PC-3 (cell line): Measurements from ENCODE around the gene CAND2. TPM values are rescaled to one million over a fixed set of nuclear protein-coding genes. Genes with fewer than 3 reads are reported as not detected.
A peak's percentile ranks its signal among the peaks of the same experiment; 100 is the strongest.

ENCODE experiments used
- ATAC-seq: fragments of 200-7000 bp; cut with Tn5 transposase; 2 replicates; pipeline ENCODE4 v1.9.1; 2020; ENCODE audit warnings: mild to moderate bottlenecking, moderate library complexity
- BruUV-seq: library from RNA; stranded (reverse); fragments of 400-500 nt; replicated peaks from 2 replicates; lab custom pipeline; 2021; lab: Mats Ljungman, UMichigan
- CTCF ChIA-PET: fragments of 300-600 bp; sonication (Branson Sonifier 250); formaldehyde crosslinking; loops from one replicate; lab custom pipeline; 2022; ENCODE audit warnings: antibody characterized with exemption; lab: Charles Lee
- POLR2A ChIA-PET: fragments of 300-600 bp; sonication (Branson Sonifier 250); formaldehyde crosslinking; loops from one replicate; lab custom pipeline; 2022; ENCODE audit warnings: antibody characterized with exemption; ENCODE audit not compliant: unreplicated experiment; lab: Charles Lee
- DNase-seq: peaks from one replicate; pipeline ENCODE4 v3.0.0-alpha.2; 2015
- H2AFZ ChIP-seq: fragments of 300-600 bp; sonication (generic); 2 replicates; pipeline ENCODE4 v1.6.0; 2016; ENCODE audit warnings: antibody characterized with exemption, low read length
- H3F3A ChIP-seq: fragments of 300-600 bp; sonication (generic); one replicate; pipeline ENCODE4 v1.6.0; 2017; ENCODE audit warnings: antibody characterized with exemption, low read length, control low read depth, mild to moderate bottlenecking; ENCODE audit not compliant: unreplicated experiment
- H3K27ac ChIP-seq: fragments of 300-600 bp; sonication (generic); 2 replicates; pipeline ENCODE4 v1.5.1; 2016; ENCODE audit warnings: mild to moderate bottlenecking, low read length
- H3K27me3 ChIP-seq: fragments of 300-600 bp; sonication (generic); 2 replicates; pipeline ENCODE4 v1.6.1; 2016; ENCODE audit warnings: low read length, mixed read lengths
- H3K36me3 ChIP-seq: fragments of 300-600 bp; sonication (generic); 2 replicates; pipeline ENCODE4 v1.6.1; 2016; ENCODE audit warnings: low read depth, mixed run types, low read length, mixed read lengths
- H3K4me1 ChIP-seq: fragments of 300-600 bp; sonication (generic); 2 replicates; pipeline ENCODE4 v1.5.1; 2016; ENCODE audit warnings: low read length; ENCODE audit not compliant: insufficient read depth
- H3K4me2 ChIP-seq: fragments of 300-600 bp; sonication (generic); 2 replicates; pipeline ENCODE4 v1.6.0; 2016; ENCODE audit warnings: low read length
- H3K4me3 ChIP-seq: fragments of 300-600 bp; sonication (generic); 2 replicates; pipeline ENCODE4 v1.5.1; 2016; ENCODE audit warnings: mild to moderate bottlenecking, low read length, mixed read lengths
- H3K79me2 ChIP-seq: fragments of 300-600 bp; sonication (generic); 2 replicates; pipeline ENCODE4 v1.6.1; 2017; ENCODE audit warnings: low read length, mixed read lengths
- H3K9ac ChIP-seq: fragments of 300-600 bp; sonication (generic); 2 replicates; pipeline ENCODE4 v1.6.0; 2016; ENCODE audit warnings: mild to moderate bottlenecking, low read length
- H3K9me2 ChIP-seq: fragments of 300-600 bp; sonication (generic); replicated peaks from 2 replicates; pipeline ENCODE4 v1.6.1; 2016; ENCODE audit warnings: mixed run types, low read length, mixed read lengths
- H3K9me3 ChIP-seq: fragments of 300-600 bp; sonication (generic); 2 replicates; pipeline ENCODE4 v1.6.1; 2016; ENCODE audit warnings: low read length, mixed read lengths
- H4K20me1 ChIP-seq: fragments of 300-600 bp; sonication (generic); 2 replicates; pipeline ENCODE4 v1.6.1; 2016; ENCODE audit warnings: low read length, mixed read lengths
- EZH2 ChIP-seq: fragments of 300-600 bp; sonication (generic); IDR thresholded peaks from one replicate; pipeline ENCODE4 v1.6.1; 2017; ENCODE audit warnings: antibody characterized with exemption, mild to moderate bottlenecking, low read length; ENCODE audit not compliant: unreplicated experiment
- EZH2phosphoT487 ChIP-seq: fragments of 300-600 bp; sonication (generic); IDR thresholded peaks from 2 replicates; pipeline ENCODE4 v1.6.1; 2018; ENCODE audit warnings: mild to moderate bottlenecking, antibody characterized with exemption, low read length, borderline replicate concordance
- intact Hi-C: fragments of 100-400 bp; cut with micrococcal nuclease; formaldehyde crosslinking; loops from 2 replicates; pipeline ENCODE4 v1.9.0; 2023
- total RNA-seq: library from RNA; depleted of rRNA; stranded (reverse); fragments of >200 nt; gene quantifications from 2 replicates; pipeline ENCODE4 v1.2.3, GENCODE V29; 2014
- TF ChIP-seq, protein P1 (sequence below): fragments of 300-600 bp; sonication (generic); conservative IDR thresholded peaks from 2 replicates; pipeline ENCODE4 v1.5.1; 2017; ENCODE audit warnings: antibody characterized with exemption, low read depth, mild to moderate bottlenecking, low read length

The CAND2 gene
- total RNA-seq, 1 experiment from 2014 or later: 4.8 TPM

DNA sequence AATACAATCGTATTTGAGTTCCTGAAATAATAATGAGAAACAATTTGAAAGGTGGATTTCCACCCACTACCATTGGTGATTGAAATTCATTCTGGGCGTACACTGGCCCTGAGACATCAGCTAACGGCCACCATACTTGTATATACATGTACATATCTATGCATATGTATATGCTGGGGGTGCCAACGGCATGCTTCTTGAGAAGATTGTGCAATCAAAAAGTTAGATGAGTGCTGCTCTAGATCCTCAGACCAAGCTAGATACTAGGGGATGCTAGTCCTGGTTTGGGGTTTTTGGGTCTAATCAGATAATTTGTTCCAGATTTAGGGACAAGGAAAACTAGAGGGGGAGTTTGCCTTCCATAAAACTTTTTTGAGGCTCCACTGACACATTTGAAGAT, 40.3 kb upstream of the CAND2 start:
- Histone ChIP-seq H3K4me1 (peaks cover 64% of the 10 kb centered on the region), H3K79me2 (peaks cover 22% of the 10 kb centered on the region), H3K9me2 (no peaks in the 10 kb centered on the region), H3K4me3 (no peak overlapping the region), H3K27ac (no peak overlapping the region), H3K27me3 (no peaks in the 10 kb centered on the region), H3K9me3 (no peaks in the 10 kb centered on the region), H4K20me1 (no peaks in the 10 kb centered on the region), H3K36me3 (no peaks in the 10 kb centered on the region), H3F3A (no peaks in the 10 kb centered on the region), H3K9ac (no peak overlapping the region), H3K4me2 (no peak overlapping the region), H2AFZ (no peak overlapping the region)
- ATAC-seq: no peak
- CTCF ChIA-PET: no interaction called here
- intact Hi-C loops: no loop called here
- POLR2A ChIA-PET: no interaction called here
- no peak for DNase-seq
- no TSS peak for BruUV-seq
- TF ChIP-seq, protein P1, sequence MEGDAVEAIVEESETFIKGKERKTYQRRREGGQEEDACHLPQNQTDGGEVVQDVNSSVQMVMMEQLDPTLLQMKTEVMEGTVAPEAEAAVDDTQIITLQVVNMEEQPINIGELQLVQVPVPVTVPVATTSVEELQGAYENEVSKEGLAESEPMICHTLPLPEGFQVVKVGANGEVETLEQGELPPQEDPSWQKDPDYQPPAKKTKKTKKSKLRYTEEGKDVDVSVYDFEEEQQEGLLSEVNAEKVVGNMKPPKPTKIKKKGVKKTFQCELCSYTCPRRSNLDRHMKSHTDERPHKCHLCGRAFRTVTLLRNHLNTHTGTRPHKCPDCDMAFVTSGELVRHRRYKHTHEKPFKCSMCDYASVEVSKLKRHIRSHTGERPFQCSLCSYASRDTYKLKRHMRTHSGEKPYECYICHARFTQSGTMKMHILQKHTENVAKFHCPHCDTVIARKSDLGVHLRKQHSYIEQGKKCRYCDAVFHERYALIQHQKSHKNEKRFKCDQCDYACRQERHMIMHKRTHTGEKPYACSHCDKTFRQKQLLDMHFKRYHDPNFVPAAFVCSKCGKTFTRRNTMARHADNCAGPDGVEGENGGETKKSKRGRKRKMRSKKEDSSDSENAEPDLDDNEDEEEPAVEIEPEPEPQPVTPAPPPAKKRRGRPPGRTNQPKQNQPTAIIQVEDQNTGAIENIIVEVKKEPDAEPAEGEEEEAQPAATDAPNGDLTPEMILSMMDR: no peak
- TF ChIP-seq EZH2phosphoT487 (no peak), EZH2 (no peak)

DNA sequence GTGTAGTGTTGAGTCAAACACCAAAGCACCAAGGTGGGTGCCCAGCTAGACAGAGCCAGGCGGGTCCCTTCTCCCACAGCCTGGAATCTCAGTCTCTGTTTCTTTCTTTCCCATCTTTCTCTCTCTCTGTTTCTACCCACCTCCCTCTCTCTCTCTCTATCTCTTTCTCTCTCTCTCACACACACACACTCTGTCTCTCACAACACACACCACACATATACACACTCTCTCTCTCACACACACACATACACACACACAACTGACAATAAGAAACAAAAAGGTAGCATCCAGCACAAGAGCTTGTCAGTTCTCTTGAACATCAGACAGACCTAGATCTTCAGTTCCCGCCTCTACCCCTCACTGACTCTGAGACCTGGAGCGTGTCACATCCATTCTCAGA, 39.8 kb upstream of the CAND2 start:
- H3K36me3 ChIP-seq: no peaks in the 10 kb centered on the region
- ChIA-PET POLR2A (no interaction called here), CTCF (no interaction called here)
- no peaks in the 10 kb centered on the region for H4K20me1 ChIP-seq
- DNase-seq (no peak), ATAC-seq (no peak)
- no peak overlapping the region for H3K4me3 ChIP-seq
- TF ChIP-seq, protein P1: no peak
- TF ChIP-seq EZH2 (no peak), EZH2phosphoT487 (no peak)
- no peaks in the 10 kb centered on the region for H3K9me3 ChIP-seq
- no peak overlapping the region for H3K9ac ChIP-seq
- intact Hi-C loops: no loop called here
- no TSS peak for BruUV-seq
- no peaks in the 10 kb centered on the region for H3F3A ChIP-seq
- H3K4me1 ChIP-seq: peaks cover 59% of the 10 kb centered on the region
- no peak overlapping the region for H3K4me2 ChIP-seq
- H2AFZ ChIP-seq: no peak overlapping the region
- H3K9me2 ChIP-seq: no peaks in the 10 kb centered on the region
- no peak overlapping the region for H3K27ac ChIP-seq
- peaks cover 22% of the 10 kb centered on the region for H3K79me2 ChIP-seq
- H3K27me3 ChIP-seq: no peaks in the 10 kb centered on the region

DNA sequence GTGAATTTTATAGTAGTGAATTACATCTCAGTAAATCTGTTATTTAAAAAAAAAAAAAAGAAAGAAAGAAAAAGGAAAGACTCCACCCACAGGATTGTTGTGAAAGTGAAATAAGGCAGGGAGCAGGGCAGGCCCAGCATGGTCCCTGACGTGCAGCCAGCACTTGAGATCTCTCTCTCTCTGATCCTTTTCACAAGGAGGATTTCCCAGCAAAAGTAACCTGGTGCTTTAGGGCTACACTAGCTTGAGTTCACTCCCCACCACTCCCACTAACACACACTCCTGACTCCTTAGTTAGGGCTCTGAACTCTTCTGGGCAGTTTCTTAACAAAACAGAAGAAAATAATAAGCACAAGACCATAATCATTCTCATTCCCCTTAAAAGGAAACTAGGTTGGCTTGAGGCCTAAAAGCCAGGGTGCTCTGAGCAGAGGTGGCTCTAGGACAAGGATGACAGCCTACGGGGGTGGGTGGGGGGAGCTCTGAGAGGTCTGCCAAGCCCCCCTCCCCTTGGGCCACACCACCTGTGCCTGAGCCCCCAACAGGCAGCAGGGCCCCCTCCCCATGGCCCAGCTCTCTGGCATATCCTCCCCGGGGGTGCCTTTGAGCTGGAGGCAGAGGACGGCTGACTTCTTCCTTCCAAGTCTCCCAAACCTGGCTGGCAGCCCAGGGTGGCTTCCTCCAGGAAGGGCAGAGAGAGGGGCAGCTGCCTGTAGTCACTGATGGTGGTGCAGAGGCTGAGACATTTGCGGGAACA, 38.3 kb upstream of the CAND2 start:
- Histone ChIP-seq H3K9ac (peak overlapping the region; percentile 19), H3K4me2 (peak overlapping the region; percentile 63), H4K20me1 (no peaks in the 10 kb centered on the region), H3K9me2 (no peaks in the 10 kb centered on the region), H3K4me1 (peaks cover 46% of the 10 kb centered on the region), H3K27ac (peak overlapping the region; percentile 79), H3K4me3 (peak overlapping the region; percentile 24; the same call in 1 of the 2 replicates), H2AFZ (peak overlapping the region; percentile 68), H3K27me3 (no peaks in the 10 kb centered on the region), H3K9me3 (no peaks in the 10 kb centered on the region), H3K79me2 (peaks cover 22% of the 10 kb centered on the region), H3K36me3 (no peaks in the 10 kb centered on the region), H3F3A (no peaks in the 10 kb centered on the region)
- TF ChIP-seq EZH2phosphoT487 (no peak), EZH2 (no peak)
- TF ChIP-seq, protein P1: no peak
- DNase-seq (peak; percentile 48), ATAC-seq (no peak)
- no TSS peak for BruUV-seq
- ChIA-PET POLR2A (no interaction called here), CTCF (no interaction called here)
- intact Hi-C loops: no loop called here
